ENCODE results near the gene FAM227B. TPM values are rescaled to one million over a fixed set of nuclear protein-coding genes. Genes with fewer than 3 reads are reported as not detected.
"Not testable (repeated sequence)": the region's sequence is repeated elsewhere in the genome, so short reads cannot be mapped to it uniquely, and the experiment has no call there.

FAM227B gene
- polyA plus RNA-seq, 4 donors: 1.6 to 8.7 (median 3.2) TPM

DNA sequence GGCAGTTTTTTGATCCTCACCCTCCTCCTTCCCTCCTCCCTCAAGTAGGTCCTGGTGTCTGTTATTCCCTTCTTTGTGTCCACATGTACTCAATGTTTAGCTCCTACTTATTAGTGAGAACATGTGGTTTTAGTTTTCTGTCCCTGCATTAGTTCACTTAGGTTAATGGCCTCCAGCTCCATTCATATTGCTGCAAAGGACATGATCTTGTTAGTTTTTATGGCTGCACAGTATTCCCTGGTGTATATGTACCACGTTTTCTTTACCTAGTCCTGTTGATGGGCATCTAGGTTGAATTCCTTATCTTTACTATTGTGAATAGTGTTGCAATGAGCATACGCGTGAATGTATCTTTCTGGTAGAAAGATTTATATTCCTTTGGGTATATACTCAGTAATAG, 259.2 kb downstream of the FAM227B start:
- no peak overlapping the region for H3K4me3 ChIP-seq (ENCODE audit: low read depth in 1 of 3, low read length in 3 of 3)
- no peaks in the 10 kb centered on the region for H3K9me3 ChIP-seq (ENCODE audit: control insufficient read depth in 2 of 2, insufficient read depth in 1 of 2, low read depth in 1 of 2, low read length in 1 of 2)
- H3K4me1 ChIP-seq (ENCODE audit: control insufficient read depth in 3 of 3, insufficient read depth in 2 of 3, low read depth in 1 of 3, low read length in 2 of 3): no peaks in the 10 kb centered on the region
- H3K27ac ChIP-seq (ENCODE audit: low read depth in 1 of 3, low read length in 2 of 3): no peak overlapping the region
- no peaks in the 10 kb centered on the region for H3K27me3 ChIP-seq (ENCODE audit: control insufficient read depth in 3 of 3, insufficient read depth in 3 of 3, low read length in 3 of 3)
- 77 to 89% (median 84%) methylated on average over 3 of the region's 3 CpGs for WGBS, 3 donors
- DNase-seq (no peak), FAIRE-seq (no peak)
- H3K36me3 ChIP-seq (ENCODE audit: control insufficient read depth in 3 of 3, insufficient read depth in 2 of 3, low read depth in 1 of 3, low read length in 3 of 3): no peaks in the 10 kb centered on the region

DNA sequence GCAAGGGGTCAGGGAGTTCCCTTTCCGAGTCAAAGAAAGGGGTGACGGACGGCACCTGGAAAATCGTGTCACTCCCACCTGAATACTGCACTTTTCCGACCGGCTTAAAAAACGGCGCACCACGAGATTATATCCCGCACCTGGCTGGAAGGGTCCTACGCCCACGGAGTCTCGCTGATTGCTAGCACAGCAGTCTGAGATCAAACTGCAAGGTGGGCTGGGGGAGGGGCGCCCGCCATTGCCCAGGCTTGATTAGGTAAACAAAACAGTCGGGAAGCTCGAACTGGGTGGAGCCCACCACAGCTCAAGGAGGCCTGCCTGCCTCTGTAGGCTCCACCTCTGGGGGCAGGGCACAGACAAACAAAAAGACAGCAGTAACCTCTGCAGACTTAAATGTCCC, 266.2 kb downstream of the FAM227B start:
- H3K27me3 ChIP-seq (ENCODE audit: control insufficient read depth in 3 of 3, insufficient read depth in 3 of 3, low read length in 3 of 3); H3K4me3 ChIP-seq (ENCODE audit: low read depth in 1 of 3, low read length in 3 of 3); DNase-seq; H3K4me1 ChIP-seq (ENCODE audit: control insufficient read depth in 3 of 3, insufficient read depth in 2 of 3, low read depth in 1 of 3, low read length in 2 of 3); H3K36me3 ChIP-seq (ENCODE audit: control insufficient read depth in 3 of 3, insufficient read depth in 2 of 3, low read depth in 1 of 3, low read length in 3 of 3); FAIRE-seq; H3K9me3 ChIP-seq (ENCODE audit: control insufficient read depth in 2 of 2, insufficient read depth in 1 of 2, low read depth in 1 of 2, low read length in 1 of 2); H3K27ac ChIP-seq (ENCODE audit: low read depth in 1 of 3, low read length in 2 of 3): not testable (repeated sequence)
- 85 to 93% (median 88%) methylated on average over 17 of the region's 17 CpGs for WGBS, 3 donors

DNA sequence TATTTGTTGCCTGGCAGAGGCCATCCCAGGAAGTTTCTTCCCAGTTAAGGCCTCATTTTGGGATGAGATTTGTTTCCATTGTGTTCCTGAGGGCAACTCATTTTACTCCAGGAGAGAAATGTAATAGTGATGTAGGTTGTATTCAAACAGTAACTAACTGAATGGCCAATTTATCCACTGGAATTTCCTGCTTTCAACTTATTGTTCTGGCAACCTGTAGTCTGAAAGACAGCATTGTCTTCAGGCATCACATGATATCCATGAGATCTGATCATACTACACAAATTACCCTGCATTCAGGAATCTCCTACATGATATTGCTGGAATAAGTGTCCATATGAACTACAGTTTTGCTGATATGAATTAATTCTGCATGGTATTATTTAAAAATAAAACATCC, 277.1 kb downstream of the FAM227B start:
- no peak for FAIRE-seq
- no peaks in the 10 kb centered on the region for H3K4me1 ChIP-seq (ENCODE audit: control insufficient read depth in 3 of 3, insufficient read depth in 2 of 3, low read depth in 1 of 3, low read length in 2 of 3)
- H3K36me3 ChIP-seq (ENCODE audit: control insufficient read depth in 3 of 3, insufficient read depth in 2 of 3, low read depth in 1 of 3, low read length in 3 of 3): peaks cover 0 to 8% (median 0%) of the 10 kb centered on the region in 3 donors
- H3K9me3 ChIP-seq (ENCODE audit: control insufficient read depth in 2 of 2, insufficient read depth in 1 of 2, low read depth in 1 of 2, low read length in 1 of 2): peaks cover 0 to 8% of the 10 kb centered on the region in 2 donors
- no peak for DNase-seq
- no peaks in the 10 kb centered on the region for H3K27me3 ChIP-seq (ENCODE audit: control insufficient read depth in 3 of 3, insufficient read depth in 3 of 3, low read length in 3 of 3)
- no peak overlapping the region for H3K4me3 ChIP-seq (ENCODE audit: low read depth in 1 of 3, low read length in 3 of 3)
- no peak overlapping the region for H3K27ac ChIP-seq (ENCODE audit: low read depth in 1 of 3, low read length in 2 of 3)

DNA sequence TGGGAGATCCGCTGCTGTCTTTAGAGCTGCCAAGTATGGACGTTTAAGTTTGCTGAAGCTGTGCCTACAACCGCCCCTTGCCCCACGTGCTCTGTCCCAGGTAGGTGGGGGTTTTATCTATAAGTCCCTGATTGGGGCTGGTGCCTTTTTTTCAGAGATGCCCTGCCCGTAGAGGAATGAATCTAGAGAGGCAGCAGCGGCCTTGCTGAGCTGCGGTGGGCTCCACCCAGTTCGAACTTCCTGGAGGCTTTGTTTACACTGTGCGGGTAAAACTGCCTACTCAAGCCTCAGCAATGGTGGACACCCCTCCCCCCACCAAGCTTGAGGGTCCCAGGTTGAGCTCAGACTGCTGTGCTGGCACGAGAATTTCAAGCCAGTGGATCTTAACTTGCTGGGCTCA, 281.0 kb downstream of the FAM227B start:
- H3K4me1 ChIP-seq (ENCODE audit: control insufficient read depth in 3 of 3, insufficient read depth in 2 of 3, low read depth in 1 of 3, low read length in 2 of 3): no peaks in the 10 kb centered on the region
- FAIRE-seq (no peak), DNase-seq (no peak)
- WGBS, 3 donors: 77 to 88% (median 81%) methylated on average over 10 of the region's 10 CpGs
- H3K27me3 ChIP-seq (ENCODE audit: control insufficient read depth in 3 of 3, insufficient read depth in 3 of 3, low read length in 3 of 3): no peaks in the 10 kb centered on the region
- no peak overlapping the region for H3K4me3 ChIP-seq (ENCODE audit: low read depth in 1 of 3, low read length in 3 of 3)
- H3K9me3 ChIP-seq (ENCODE audit: control insufficient read depth in 2 of 2, insufficient read depth in 1 of 2, low read depth in 1 of 2, low read length in 1 of 2): peaks cover 0 to 8% of the 10 kb centered on the region in 2 donors
- H3K27ac ChIP-seq (ENCODE audit: low read depth in 1 of 3, low read length in 2 of 3): no peak overlapping the region
- peaks cover 0 to 14% (median 2%) of the 10 kb centered on the region in 3 donors for H3K36me3 ChIP-seq (ENCODE audit: control insufficient read depth in 3 of 3, insufficient read depth in 2 of 3, low read depth in 1 of 3, low read length in 3 of 3)

DNA sequence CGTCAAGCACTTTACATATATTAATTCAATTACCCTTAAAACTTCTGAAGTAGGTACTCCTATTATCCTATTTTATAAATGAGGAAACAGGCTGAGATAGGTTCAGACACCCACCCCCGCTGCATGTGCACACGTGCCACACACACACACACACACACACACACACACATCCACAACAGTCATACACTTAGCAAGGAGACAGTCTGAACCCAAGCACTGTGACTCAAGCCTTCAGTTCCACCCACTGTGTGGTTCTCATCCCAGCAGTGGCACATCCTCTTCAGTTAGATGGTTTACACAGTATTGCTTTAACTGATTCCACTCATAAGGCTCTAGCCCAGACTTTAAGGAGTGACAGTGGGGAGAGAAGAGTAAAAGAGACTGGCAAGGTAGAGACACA, 288.7 kb downstream of the FAM227B start:
- peaks cover 0 to 8% (median 6%) of the 10 kb centered on the region in 3 donors for H3K36me3 ChIP-seq (ENCODE audit: control insufficient read depth in 3 of 3, insufficient read depth in 2 of 3, low read depth in 1 of 3, low read length in 3 of 3)
- no peak overlapping the region for H3K27ac ChIP-seq (ENCODE audit: low read depth in 1 of 3, low read length in 2 of 3)
- 91 to 96% (median 93%) methylated on average over 3 of the region's 3 CpGs for WGBS, 3 donors
- H3K9me3 ChIP-seq (ENCODE audit: control insufficient read depth in 2 of 2, insufficient read depth in 1 of 2, low read depth in 1 of 2, low read length in 1 of 2): no peaks in the 10 kb centered on the region
- H3K27me3 ChIP-seq (ENCODE audit: control insufficient read depth in 3 of 3, insufficient read depth in 3 of 3, low read length in 3 of 3): no peaks in the 10 kb centered on the region
- H3K4me3 ChIP-seq (ENCODE audit: low read depth in 1 of 3, low read length in 3 of 3): no peak overlapping the region
- FAIRE-seq (no peak), DNase-seq (no peak)
- no peaks in the 10 kb centered on the region for H3K4me1 ChIP-seq (ENCODE audit: control insufficient read depth in 3 of 3, insufficient read depth in 2 of 3, low read depth in 1 of 3, low read length in 2 of 3)

DNA sequence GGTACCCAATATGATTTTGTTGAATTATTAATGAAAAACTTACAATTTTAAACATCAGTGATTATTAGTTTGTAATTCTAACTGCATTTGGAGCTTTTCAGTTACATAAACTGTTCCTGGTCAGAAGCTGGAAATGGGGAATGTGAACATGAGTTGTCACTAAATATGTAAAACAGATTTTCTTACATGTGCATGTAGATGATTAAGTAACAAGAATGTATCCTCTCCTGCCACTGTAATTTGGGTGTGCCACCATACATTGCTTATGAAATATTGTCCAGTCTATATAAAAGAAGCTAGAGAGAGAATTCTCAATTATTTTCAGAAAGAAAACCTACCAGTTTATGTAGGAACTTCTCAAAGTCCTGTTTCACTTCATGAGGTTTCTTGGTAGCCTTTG, 289.2 kb downstream of the FAM227B start:
- H3K9me3 ChIP-seq (ENCODE audit: control insufficient read depth in 2 of 2, insufficient read depth in 1 of 2, low read depth in 1 of 2, low read length in 1 of 2): no peaks in the 10 kb centered on the region
- FAIRE-seq: no peak
- DNase-seq: no peak
- no peaks in the 10 kb centered on the region for H3K4me1 ChIP-seq (ENCODE audit: control insufficient read depth in 3 of 3, insufficient read depth in 2 of 3, low read depth in 1 of 3, low read length in 2 of 3)
- no peak overlapping the region for H3K27ac ChIP-seq (ENCODE audit: low read depth in 1 of 3, low read length in 2 of 3)
- peaks cover 0 to 8% (median 6%) of the 10 kb centered on the region in 3 donors for H3K36me3 ChIP-seq (ENCODE audit: control insufficient read depth in 3 of 3, insufficient read depth in 2 of 3, low read depth in 1 of 3, low read length in 3 of 3)
- H3K27me3 ChIP-seq (ENCODE audit: control insufficient read depth in 3 of 3, insufficient read depth in 3 of 3, low read length in 3 of 3): no peaks in the 10 kb centered on the region
- H3K4me3 ChIP-seq (ENCODE audit: low read depth in 1 of 3, low read length in 3 of 3): no peak overlapping the region

DNA sequence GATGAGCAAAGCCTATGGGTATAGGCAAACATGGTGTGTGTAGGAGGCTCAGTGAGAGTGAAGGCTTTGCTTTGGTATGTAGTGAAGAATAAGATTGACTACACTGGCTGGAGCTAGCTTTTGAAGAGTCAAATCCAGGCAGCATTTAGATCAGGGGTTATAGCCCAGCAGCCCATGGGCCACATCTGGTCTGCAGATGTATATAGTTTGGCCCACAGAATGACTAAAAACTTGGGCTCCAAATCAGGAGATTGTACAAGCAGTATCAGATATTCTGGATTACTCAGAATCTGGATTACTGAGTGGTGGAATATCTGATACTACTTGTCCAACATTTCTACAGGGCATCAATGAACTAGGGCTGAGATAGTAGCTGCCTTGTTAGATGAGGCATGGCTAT, 290.5 kb downstream of the FAM227B start:
- H3K27ac ChIP-seq (ENCODE audit: low read depth in 1 of 3, low read length in 2 of 3): no peak overlapping the region
- H3K4me1 ChIP-seq (ENCODE audit: control insufficient read depth in 3 of 3, insufficient read depth in 2 of 3, low read depth in 1 of 3, low read length in 2 of 3): no peaks in the 10 kb centered on the region
- H3K9me3 ChIP-seq (ENCODE audit: control insufficient read depth in 2 of 2, insufficient read depth in 1 of 2, low read depth in 1 of 2, low read length in 1 of 2): no peaks in the 10 kb centered on the region
- H3K36me3 ChIP-seq (ENCODE audit: control insufficient read depth in 3 of 3, insufficient read depth in 2 of 3, low read depth in 1 of 3, low read length in 3 of 3): peaks cover 0 to 8% (median 3%) of the 10 kb centered on the region in 3 donors
- H3K27me3 ChIP-seq (ENCODE audit: control insufficient read depth in 3 of 3, insufficient read depth in 3 of 3, low read length in 3 of 3): no peaks in the 10 kb centered on the region
- H3K4me3 ChIP-seq (ENCODE audit: low read depth in 1 of 3, low read length in 3 of 3): no peak overlapping the region
- FAIRE-seq: no peak
- DNase-seq: no peak

DNA sequence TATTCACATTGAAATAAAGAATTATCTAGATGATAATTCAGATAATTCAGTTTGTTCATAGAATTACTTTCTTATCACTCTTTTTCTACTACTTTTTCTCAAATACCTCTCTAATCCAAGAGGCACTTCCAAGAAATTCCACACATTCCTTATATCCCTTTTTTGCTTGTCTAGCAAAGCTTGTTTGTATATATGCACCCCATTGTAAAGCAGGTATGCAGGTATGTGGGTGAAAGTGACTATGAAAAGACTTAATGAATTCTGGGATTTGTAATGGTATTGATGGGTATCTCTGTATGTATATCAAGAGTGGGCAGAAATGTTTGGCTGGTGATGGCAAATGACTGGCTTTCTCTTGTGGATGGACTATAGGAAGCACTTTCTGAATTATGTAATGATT, 291.7 kb downstream of the FAM227B start:
- Histone ChIP-seq H3K4me1 (ENCODE audit: control insufficient read depth in 3 of 3, insufficient read depth in 2 of 3, low read depth in 1 of 3, low read length in 2 of 3) (no peaks in the 10 kb centered on the region), H3K36me3 (ENCODE audit: control insufficient read depth in 3 of 3, insufficient read depth in 2 of 3, low read depth in 1 of 3, low read length in 3 of 3) (peaks cover 0 to 10% (median 0%) of the 10 kb centered on the region in 3 donors), H3K4me3 (ENCODE audit: low read depth in 1 of 3, low read length in 3 of 3) (no peak overlapping the region), H3K27me3 (ENCODE audit: control insufficient read depth in 3 of 3, insufficient read depth in 3 of 3, low read length in 3 of 3) (no peaks in the 10 kb centered on the region), H3K9me3 (ENCODE audit: control insufficient read depth in 2 of 2, insufficient read depth in 1 of 2, low read depth in 1 of 2, low read length in 1 of 2) (no peaks in the 10 kb centered on the region), H3K27ac (ENCODE audit: low read depth in 1 of 3, low read length in 2 of 3) (no peak overlapping the region)
- FAIRE-seq: no peak
- DNase-seq: no peak

DNA sequence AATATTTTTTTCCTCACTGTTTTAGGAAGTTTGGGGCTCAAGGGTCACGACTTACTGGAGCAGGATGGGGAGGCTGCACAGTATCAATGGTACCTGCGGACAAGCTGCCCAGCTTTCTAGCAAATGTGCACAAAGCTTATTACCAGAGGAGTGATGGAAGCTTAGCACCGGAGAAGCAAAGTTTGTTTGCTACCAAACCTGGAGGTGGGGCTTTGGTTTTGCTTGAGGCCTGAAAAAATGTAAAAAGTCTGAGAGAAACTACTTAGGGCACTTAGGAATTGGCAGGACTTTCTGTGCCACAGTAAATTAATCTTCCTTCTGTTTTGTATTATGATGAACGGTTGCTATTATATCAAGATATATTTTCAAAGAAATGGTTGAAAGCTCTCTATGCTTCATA, 292.7 kb downstream of the FAM227B start:
- H3K9me3 ChIP-seq (ENCODE audit: control insufficient read depth in 2 of 2, insufficient read depth in 1 of 2, low read depth in 1 of 2, low read length in 1 of 2): no peaks in the 10 kb centered on the region
- no peak for DNase-seq
- no peaks in the 10 kb centered on the region for H3K4me1 ChIP-seq (ENCODE audit: control insufficient read depth in 3 of 3, insufficient read depth in 2 of 3, low read depth in 1 of 3, low read length in 2 of 3)
- H3K27me3 ChIP-seq (ENCODE audit: control insufficient read depth in 3 of 3, insufficient read depth in 3 of 3, low read length in 3 of 3): no peaks in the 10 kb centered on the region
- H3K27ac ChIP-seq (ENCODE audit: low read depth in 1 of 3, low read length in 2 of 3): no peak overlapping the region
- no peak overlapping the region for H3K4me3 ChIP-seq (ENCODE audit: low read depth in 1 of 3, low read length in 3 of 3)
- no peak for FAIRE-seq
- peaks cover 0 to 11% (median 3%) of the 10 kb centered on the region in 3 donors for H3K36me3 ChIP-seq (ENCODE audit: control insufficient read depth in 3 of 3, insufficient read depth in 2 of 3, low read depth in 1 of 3, low read length in 3 of 3)
- WGBS, 3 donors: 82 to 95% (median 92%) methylated on average over 4 of the region's 4 CpGs

Measured in small intestine (tissue), 7 donors.